Esophagus squamous epithelium (tissue), 4 donors: Measurements from ENCODE around the gene MICAL2.

Experiments
- CTCF ChIP-seq, 6 experiments: fragments of 450-650 bp in 4 of 6; fragments of 200-600 bp in 2 of 6; sonication (generic) in 2 of 6; IDR thresholded peaks; one replicate each; pipeline ENCODE4 v1.5.1; 2016 to 2019; ENCODE audit warnings: antibody characterized with exemption in 6 of 6, mild to moderate bottlenecking in 4 of 6, moderate library complexity in 4 of 6
- POLR2A ChIP-seq, 4 donors: fragments of 450-650 bp; IDR thresholded peaks; one replicate each; pipeline ENCODE4 v1.6.1; 2017; ENCODE audit warnings: antibody characterized with exemption in 4 of 4, mild to moderate bottlenecking in 4 of 4, moderate library complexity in 3 of 4

- no peak for TF ChIP-seq CTCF (IDR thresholded peaks at IDR 0.05)
- TF ChIP-seq POLR2A (IDR thresholded peaks at IDR 0.05): no peak
These were observed 102.4 kb downstream of the MICAL2 start for GRCh38 chr11:12212821-12213185.
